ENCODE data around the gene SHISA7.

Gene SHISA7

DNA sequence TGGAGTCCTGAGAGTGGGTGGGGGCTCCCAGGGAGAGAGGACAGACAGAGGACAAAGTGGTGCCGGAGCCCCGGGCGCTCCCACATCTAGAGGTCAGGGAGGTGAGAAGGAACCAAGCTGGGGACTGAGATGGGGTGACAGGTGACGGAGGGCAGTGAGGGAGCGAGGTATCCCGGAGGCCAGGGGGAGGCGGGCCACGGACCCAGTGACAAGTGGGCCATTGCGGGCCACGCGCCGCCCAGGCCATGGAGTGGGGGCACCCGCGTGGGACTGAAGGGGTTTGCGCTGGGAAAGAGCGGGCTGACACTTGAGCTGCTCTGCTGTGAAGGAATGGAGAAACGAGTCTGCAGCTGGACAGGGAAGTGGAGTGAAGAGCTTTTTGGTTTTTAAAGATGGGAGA lies 35.9 kb upstream of the SHISA7 start:
- TF ChIP-seq, protein P1, sequence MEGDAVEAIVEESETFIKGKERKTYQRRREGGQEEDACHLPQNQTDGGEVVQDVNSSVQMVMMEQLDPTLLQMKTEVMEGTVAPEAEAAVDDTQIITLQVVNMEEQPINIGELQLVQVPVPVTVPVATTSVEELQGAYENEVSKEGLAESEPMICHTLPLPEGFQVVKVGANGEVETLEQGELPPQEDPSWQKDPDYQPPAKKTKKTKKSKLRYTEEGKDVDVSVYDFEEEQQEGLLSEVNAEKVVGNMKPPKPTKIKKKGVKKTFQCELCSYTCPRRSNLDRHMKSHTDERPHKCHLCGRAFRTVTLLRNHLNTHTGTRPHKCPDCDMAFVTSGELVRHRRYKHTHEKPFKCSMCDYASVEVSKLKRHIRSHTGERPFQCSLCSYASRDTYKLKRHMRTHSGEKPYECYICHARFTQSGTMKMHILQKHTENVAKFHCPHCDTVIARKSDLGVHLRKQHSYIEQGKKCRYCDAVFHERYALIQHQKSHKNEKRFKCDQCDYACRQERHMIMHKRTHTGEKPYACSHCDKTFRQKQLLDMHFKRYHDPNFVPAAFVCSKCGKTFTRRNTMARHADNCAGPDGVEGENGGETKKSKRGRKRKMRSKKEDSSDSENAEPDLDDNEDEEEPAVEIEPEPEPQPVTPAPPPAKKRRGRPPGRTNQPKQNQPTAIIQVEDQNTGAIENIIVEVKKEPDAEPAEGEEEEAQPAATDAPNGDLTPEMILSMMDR (IDR thresholded peaks at IDR 0.05; ENCODE audit: extremely low read depth, missing control alignments), result no peak
- DNase-seq (ENCODE audit: low spot score), result no peak

DNA sequence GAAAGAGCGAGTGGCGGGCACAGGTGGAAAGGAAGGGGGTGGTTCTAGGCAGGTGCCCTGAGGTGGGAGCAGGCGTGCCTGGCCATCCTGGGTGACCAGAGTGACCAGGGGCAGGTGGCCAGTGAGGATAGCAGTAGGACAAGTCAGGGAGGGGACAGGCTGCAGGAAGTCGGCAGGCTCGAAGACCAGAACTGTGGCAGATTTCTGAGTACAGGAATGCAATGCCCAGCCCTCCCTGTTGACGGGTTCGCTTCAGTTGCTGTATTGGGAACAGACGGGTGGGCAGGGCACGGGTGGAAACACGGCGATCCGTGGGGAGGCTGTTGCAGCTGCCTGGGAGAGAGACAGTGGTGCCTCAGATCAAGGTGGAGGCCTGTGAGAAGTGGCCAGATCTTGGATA lies 35.3 kb upstream of the SHISA7 start:
- TF ChIP-seq, protein P1 (IDR thresholded peaks at IDR 0.05; ENCODE audit: extremely low read depth, missing control alignments), result no peak
- DNase-seq (ENCODE audit: low spot score), result no peak

GRCh38 chr19:55477905-55478304 lies 34.8 kb upstream of the SHISA7 start:
- DNase-seq (ENCODE audit: low spot score), result no peak
- TF ChIP-seq, protein P1 (IDR thresholded peaks at IDR 0.05; ENCODE audit: extremely low read depth, missing control alignments), result no peak

DNA sequence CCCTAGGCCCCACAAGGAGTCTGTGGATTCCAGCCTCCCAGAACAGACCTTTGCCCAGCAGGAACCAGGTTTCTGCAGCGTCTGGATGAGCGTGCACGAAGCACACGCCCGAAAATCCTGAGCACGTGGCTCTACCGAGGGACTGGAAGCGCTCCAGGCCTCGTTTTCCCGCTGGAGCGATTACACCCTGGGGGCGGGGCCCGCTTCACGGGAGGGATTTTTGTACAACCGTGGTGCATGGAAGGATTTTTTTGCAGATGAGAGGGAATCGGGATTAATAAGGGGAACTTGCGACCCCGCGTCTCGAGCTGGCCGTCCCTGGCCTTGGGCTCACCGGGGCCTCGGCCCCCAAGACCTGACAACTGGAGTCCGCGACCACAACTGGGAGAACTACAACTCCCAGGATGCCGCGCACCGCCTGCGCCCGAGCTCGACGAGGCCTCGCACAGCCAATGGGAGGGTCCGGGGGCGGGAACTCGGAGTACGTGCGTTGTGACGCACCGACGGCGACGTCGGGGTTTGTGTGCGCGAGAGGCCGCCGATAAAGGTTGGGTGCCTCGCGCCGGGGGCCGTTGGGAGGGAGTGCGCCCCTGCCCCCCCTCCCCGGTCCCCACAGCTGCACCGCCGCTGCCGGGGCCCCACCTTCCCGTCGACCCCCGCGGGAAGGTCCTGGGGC lies 33.1 kb upstream of the SHISA7 start, which contains the start of gene ZNF628:
TSS of gene ZNF628 (plus strand) at position 518 of the 676 bp plus-strand sequence. CDS start 3,294 bp downstream, outside the sequence.
- TF ChIP-seq, protein P1 (IDR thresholded peaks at IDR 0.05; ENCODE audit: extremely low read depth, missing control alignments), result no peak
- DNase-seq (ENCODE audit: low spot score), result peak; percentile 99

GRCh38 chr19:55474269-55475265 lies 31.5 kb upstream of the SHISA7 start:
- TF ChIP-seq, protein P1 (IDR thresholded peaks at IDR 0.05; ENCODE audit: extremely low read depth, missing control alignments), result no peak
- no peak for DNase-seq (ENCODE audit: low spot score)

DNA sequence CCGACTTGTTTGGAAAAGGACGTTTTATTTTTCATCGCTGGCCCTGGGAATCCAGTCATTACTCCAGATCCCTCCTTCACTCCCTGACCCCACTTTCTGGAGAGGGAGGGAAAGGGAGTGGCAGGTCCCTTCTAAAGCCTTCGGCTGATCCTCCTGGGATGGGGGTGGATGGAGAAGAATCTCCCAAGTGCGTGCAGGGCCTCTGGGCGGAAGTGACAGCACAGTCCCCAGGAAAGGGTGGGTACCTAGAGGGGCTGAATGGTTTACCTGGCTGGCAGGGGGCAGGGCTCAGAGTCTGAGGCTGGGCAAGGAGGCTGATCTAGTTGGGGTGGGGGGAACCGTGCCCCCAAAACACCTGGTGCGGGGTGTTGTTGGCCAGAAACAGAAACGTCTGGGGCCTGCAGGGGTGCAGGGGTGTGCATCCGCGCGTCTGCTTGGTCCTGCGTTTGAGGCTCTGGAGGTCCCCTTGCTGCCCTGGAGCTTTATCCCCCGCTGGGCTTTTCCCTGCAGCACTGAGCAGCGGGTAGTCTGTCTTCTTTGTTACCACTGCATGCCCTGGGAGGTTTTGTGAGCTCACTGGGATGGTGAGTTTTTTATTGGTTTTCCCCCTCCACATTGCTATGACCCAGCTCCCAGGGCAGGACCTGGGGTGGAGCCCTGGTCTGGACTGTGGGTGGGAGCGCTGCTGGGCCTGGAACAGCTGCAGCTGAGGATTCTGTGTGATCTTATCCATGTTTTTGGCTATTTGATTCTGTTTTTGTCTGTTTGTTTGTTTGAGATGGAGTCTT lies 30.3 kb upstream of the SHISA7 start:
- no peak for DNase-seq (ENCODE audit: low spot score)
- TF ChIP-seq, protein P1 (IDR thresholded peaks at IDR 0.05; ENCODE audit: extremely low read depth, missing control alignments), result no peak
